CD14-positive monocyte (primary cell): Measurements from ENCODE around the gene GDF11. TPM values are rescaled to one million over a fixed set of nuclear protein-coding genes. Genes with fewer than 3 reads are reported as not detected.

Experiments
- DNase-seq, 3 donors: peaks; one replicate each; pipeline ENCODE4 v3.0.0-alpha.2; 2011 to 2022
- H2AFZ ChIP-seq: 2 replicates; pipeline ENCODE4 v1.6.0; 2012; ENCODE audit warnings: mild to moderate bottlenecking, low read depth, low read length, inconsistent platforms; ENCODE audit not compliant: insufficient read depth, poor library complexity, severe bottlenecking
- H3K27ac ChIP-seq, 2 donors: 1 replicate in 1 of 2; 2 replicates in 1 of 2; pipeline ENCODE4 v1.5.1; 2012 to 2013; ENCODE audit warnings: low read length in 2 of 2, control low read depth in 1 of 2, inconsistent platforms in 1 of 2, low read depth in 1 of 2, mild to moderate bottlenecking in 1 of 2
- H3K27me3 ChIP-seq, 2 donors: one replicate each; pipeline versions ENCODE4 v1.6.0 to v1.6.1; 2011 to 2013; ENCODE audit warnings: low read length in 2 of 2; ENCODE audit not compliant: control insufficient read depth in 2 of 2, insufficient read depth in 2 of 2
- H3K36me3 ChIP-seq, 2 donors: replicated peaks in 1 of 2; 1 replicate in 1 of 2; 2 replicates in 1 of 2; pipeline versions ENCODE4 v1.5.1 to v1.6.1; 2012 to 2013; ENCODE audit warnings: low read length in 2 of 2, control low read depth in 1 of 2, inconsistent platforms in 1 of 2, mild to moderate bottlenecking in 1 of 2; ENCODE audit not compliant: insufficient read depth in 2 of 2, control insufficient read depth in 1 of 2
- H3K4me1 ChIP-seq, 2 donors: 1 replicate in 1 of 2; 2 replicates in 1 of 2; pipeline versions ENCODE4 v1.5.1 to v1.6.1; 2012 to 2013; ENCODE audit warnings: low read length in 2 of 2, control low read depth in 1 of 2, inconsistent platforms in 1 of 2, mild to moderate bottlenecking in 1 of 2, moderate library complexity in 1 of 2; ENCODE audit not compliant: insufficient read depth in 2 of 2, control insufficient read depth in 1 of 2
- H3K4me2 ChIP-seq: replicated peaks from 2 replicates; pipeline ENCODE3; 2012; ENCODE audit warnings: low read length, moderate library complexity, mild to moderate bottlenecking; ENCODE audit not compliant: poor library complexity, severe bottlenecking; ENCODE audit errors: extremely low read depth
- H3K4me3 ChIP-seq, 3 experiments: fragments of 200-600 bp in 1 of 3; sonication (generic) in 1 of 3; replicated peaks in 1 of 3; 1 replicate in 2 of 3; 2 replicates in 1 of 3; pipeline ENCODE4 v1.5.1; 2011 to 2013; ENCODE audit warnings: low read length in 3 of 3, mild to moderate bottlenecking in 3 of 3, control low read depth in 2 of 3, low read depth in 2 of 3, inconsistent platforms in 1 of 3, moderate library complexity in 1 of 3
- H3K79me2 ChIP-seq: 2 replicates; pipeline ENCODE4 v1.6.0; 2012; ENCODE audit warnings: mild to moderate bottlenecking, control low read depth, inconsistent platforms, low read length, moderate library complexity; ENCODE audit not compliant: insufficient read depth
- H3K9ac ChIP-seq: 2 replicates; pipeline ENCODE4 v1.6.0; 2017; ENCODE audit warnings: low read length, mild to moderate bottlenecking; ENCODE audit not compliant: insufficient read depth, poor library complexity, severe bottlenecking
- H3K9me3 ChIP-seq, 2 donors: replicated peaks in 1 of 2; 1 replicate in 1 of 2; 2 replicates in 1 of 2; pipeline versions ENCODE4 v1.5.1 to v1.6.1; 2012 to 2013; ENCODE audit warnings: low read length in 2 of 2, control low read depth in 1 of 2; ENCODE audit not compliant: control insufficient read depth in 1 of 2, insufficient read depth in 1 of 2
- H4K20me1 ChIP-seq: 2 replicates; pipeline ENCODE4 v1.6.0; 2012; ENCODE audit warnings: mild to moderate bottlenecking, low read length, control low read depth, moderate library complexity; ENCODE audit not compliant: insufficient read depth
- H3K27ac Mint-ChIP-seq, 7 donors: one replicate each; pipeline ENCODE4 v1.8.0; 2020; ENCODE audit warnings: mild to moderate bottlenecking in 7 of 7, mixed read lengths in 7 of 7, moderate library complexity in 6 of 7, inconsistent platforms in 2 of 7
- H3K27me3 Mint-ChIP-seq, 3 donors: one replicate each; pipeline ENCODE4 v1.8.0; 2021 to 2022; ENCODE audit warnings: low read depth in 3 of 3, mild to moderate bottlenecking in 3 of 3, mixed read lengths in 3 of 3, moderate library complexity in 3 of 3, inconsistent platforms in 1 of 3
- H3K36me3 Mint-ChIP-seq, 2 donors: one replicate each; pipeline ENCODE4 v1.8.0; 2020; ENCODE audit warnings: mixed read lengths in 2 of 2, inconsistent platforms in 1 of 2, mild to moderate bottlenecking in 1 of 2
- H3K4me1 Mint-ChIP-seq: one replicate; pipeline ENCODE4 v1.8.0; 2020; ENCODE audit warnings: mild to moderate bottlenecking, mixed read lengths
- H3K4me3 Mint-ChIP-seq, 2 donors: one replicate each; pipeline ENCODE4 v1.8.0; 2020; ENCODE audit warnings: mild to moderate bottlenecking in 2 of 2, mixed read lengths in 2 of 2, moderate library complexity in 1 of 2
- H3K9me3 Mint-ChIP-seq, 7 donors: one replicate each; pipeline ENCODE4 v1.8.0; 2020 to 2022; ENCODE audit warnings: mixed read lengths in 7 of 7, mild to moderate bottlenecking in 6 of 7, moderate library complexity in 6 of 7, inconsistent platforms in 2 of 7
- CTCF ChIP-seq: fragments of 200-600 bp; IDR thresholded peaks from one replicate; pipeline ENCODE4 v1.8.0; 2022; ENCODE audit warnings: antibody characterized with exemption, mild to moderate bottlenecking
- WGBS: methylation state at CpG from one replicate; pipeline ENCODE4 v1.1.5; 2013; ENCODE audit warnings: missing lambda C conversion rate; ENCODE audit not compliant: insufficient coverage; 5-methylcytosine and 5-hydroxymethylcytosine counted together
- intact Hi-C, 2 donors: fragments of 100-400 bp; cut with micrococcal nuclease; formaldehyde crosslinking; loops; one replicate each; pipeline versions ENCODE4 v1.15.0 to v1.15.1; 2023
- polyA plus RNA-seq, 3 donors: library from polyadenylated mRNA; depleted of rRNA in 1 of 3; unstranded in 2 of 3; stranded (reverse) in 1 of 3; fragments of 300-500 nt in 2 of 3; fragments of >200 nt in 1 of 3; fragmentation: Illumina TruSeq in 2 of 3; gene quantifications; 1 replicate in 2 of 3; 2 replicates in 1 of 3; pipeline ENCODE4 v1.2.3, GENCODE V29; 2012 to 2021

The GDF11 gene
- polyA plus RNA-seq, 3 donors: 0.08 to 0.09 (median 0.09) TPM

GRCh38 chr12:55724940-55725309 lies 18.0 kb upstream of the GDF11 start:
- H3K27me3 ChIP-seq: no peaks in the 10 kb centered on the region
- no peak overlapping the region for H3K9ac ChIP-seq
- H3K27ac ChIP-seq: no peak overlapping the region
- no peaks in the 10 kb centered on the region for H3K9me3 ChIP-seq
- 78% methylated on average over 3 of the region's 3 CpGs for WGBS
- H3K79me2 ChIP-seq: peaks cover 44% of the 10 kb centered on the region
- TF ChIP-seq CTCF: no peak
- no peak overlapping the region for H3K4me3 ChIP-seq
- H3K4me3 Mint-ChIP-seq: no peak overlapping the region
- H3K36me3 Mint-ChIP-seq: peaks cover 46 to 62% of the 10 kb centered on the region in 2 donors
- peak overlapping the region in 5 of 7 donors; percentile 6 to 76 (median 53) for H3K27ac Mint-ChIP-seq
- DNase-seq: no peak
- H3K36me3 ChIP-seq: peaks cover 25 to 71% of the 10 kb centered on the region in 2 donors
- H3K27me3 Mint-ChIP-seq: no peaks in the 10 kb centered on the region
- H4K20me1 ChIP-seq: peaks cover 56% of the 10 kb centered on the region
- H3K9me3 Mint-ChIP-seq: peaks cover 0 to 4% (median 0%) of the 10 kb centered on the region in 7 donors
- H3K4me1 ChIP-seq: peaks cover 25 to 43% of the 10 kb centered on the region in 2 donors
- H2AFZ ChIP-seq: no peak overlapping the region
- intact Hi-C loops: loop anchor here in 1 of 2 donors (5.0 kb wide), 2 partner anchors 68 to 317 kb away; partner anchors contain the start of gene RPS26
- H3K4me2 ChIP-seq: no peak overlapping the region
- peaks cover 51% of the 10 kb centered on the region for H3K4me1 Mint-ChIP-seq

- no peak overlapping the region for H3K27ac ChIP-seq
- H4K20me1 ChIP-seq: peaks cover 52% of the 10 kb centered on the region
These were observed 17.4 kb upstream of the GDF11 start for GRCh38 chr12:55725556-55725955.

More at GRCh38 chr12:55725556-55725955, 17.4 kb upstream of the GDF11 start:
- no peak for TF ChIP-seq CTCF
- WGBS: 78% methylated on average over 1 of the region's 3 CpGs
- peaks cover 31 to 45% of the 10 kb centered on the region in 2 donors for H3K4me1 ChIP-seq
- Mint-ChIP-seq H3K9me3 (peaks cover 0 to 4% (median 0%) of the 10 kb centered on the region in 7 donors), H3K36me3 (peaks cover 45 to 57% of the 10 kb centered on the region in 2 donors), H3K27me3 (peaks cover 0 to 3% (median 0%) of the 10 kb centered on the region in 3 donors), H3K4me1 (peaks cover 51% of the 10 kb centered on the region), H3K27ac (peak overlapping the region in 5 of 7 donors; percentile 4 to 72 (median 46)), H3K4me3 (no peak overlapping the region)
- peaks cover 21 to 64% of the 10 kb centered on the region in 2 donors for H3K36me3 ChIP-seq
- DNase-seq: no peak
- no peaks in the 10 kb centered on the region for H3K9me3 ChIP-seq
- no peaks in the 10 kb centered on the region for H3K27me3 ChIP-seq
- no peak overlapping the region for H3K4me2 ChIP-seq
- H3K4me3 ChIP-seq: no peak overlapping the region
- H3K9ac ChIP-seq: no peak overlapping the region
- H3K79me2 ChIP-seq: peaks cover 45% of the 10 kb centered on the region
- H2AFZ ChIP-seq: no peak overlapping the region
- intact Hi-C loops: loop anchor here in 1 of 2 donors (5.0 kb wide), 1 partner anchor 317 kb away; the partner anchor contains the start of gene RPS26
